B cell (primary cell): Measurements from ENCODE around the gene COMT. TPM values are rescaled to one million over a fixed set of nuclear protein-coding genes. Genes with fewer than 3 reads are reported as not detected.

Experiments used
- ATAC-seq: fragments of 200-7000 bp; cut with Tn5 transposase; one replicate; pipeline ENCODE4 v1.10.0; 2021; ENCODE audit warnings: low read depth, mild to moderate bottlenecking, moderate number of reproducible peaks, moderate library complexity
- CTCF ChIA-PET: fragments of 350-600 bp; sonication (Branson Sonifier 250); formaldehyde crosslinking; loops from one replicate; lab custom pipeline; 2021; ENCODE audit warnings: antibody characterized with exemption, inconsistent platforms; lab: Charles Lee
- POLR2A ChIA-PET: fragments of 350-600 bp; sonication (Branson Sonifier 250); formaldehyde crosslinking; loops from one replicate; lab custom pipeline; 2021; ENCODE audit warnings: antibody characterized with exemption; lab: Charles Lee
- DNase-seq: peaks from one replicate; pipeline ENCODE4 v3.0.0; 2013
- H2AFZ ChIP-seq: 2 replicates; pipeline ENCODE4 v1.6.1; 2012; ENCODE audit warnings: mild to moderate bottlenecking, low read depth, low read length; ENCODE audit not compliant: insufficient read depth, poor library complexity, severe bottlenecking
- H3K27ac ChIP-seq, 2 donors: 1 replicate in 1 of 2; 2 replicates in 1 of 2; pipeline ENCODE4 v1.5.1; 2012 to 2013; ENCODE audit warnings: low read length in 2 of 2, mild to moderate bottlenecking in 2 of 2, moderate library complexity in 1 of 2
- H3K27me3 ChIP-seq, 4 experiments: fragments of 200-600 bp in 1 of 4; sonication (generic) in 1 of 4; replicated peaks in 1 of 4; 1 replicate in 2 of 4; 2 replicates in 2 of 4; pipeline versions ENCODE4 v1.6.1 to v1.7.0; 2013 to 2016; ENCODE audit warnings: low read length in 3 of 4, mild to moderate bottlenecking in 2 of 4, mixed read lengths in 1 of 4, moderate library complexity in 1 of 4; ENCODE audit not compliant: insufficient read depth in 4 of 4, control insufficient read depth in 3 of 4; ENCODE audit errors: control extremely low read depth in 1 of 4
- H3K36me3 ChIP-seq, 2 experiments: replicated peaks in 1 of 2; 1 replicate in 1 of 2; 2 replicates in 1 of 2; pipeline versions ENCODE4 v1.6.1 to v1.7.1; 2013; ENCODE audit warnings: low read length in 1 of 2; ENCODE audit not compliant: insufficient read depth in 2 of 2, control insufficient read depth in 1 of 2; ENCODE audit errors: control extremely low read depth in 1 of 2, extremely low read depth in 1 of 2
- H3K4me1 ChIP-seq, 2 donors: fragments of 200-600 bp in 1 of 2; sonication (generic) in 1 of 2; 1 replicate in 1 of 2; 2 replicates in 1 of 2; pipeline versions ENCODE4 v1.5.1 to v1.6.1; 2013 to 2017; ENCODE audit warnings: low read length in 2 of 2; ENCODE audit not compliant: control insufficient read depth in 2 of 2, insufficient read depth in 2 of 2
- H3K4me2 ChIP-seq: replicated peaks from 2 replicates; pipeline ENCODE3; 2012; ENCODE audit warnings: mild to moderate bottlenecking, low read depth, low read length; ENCODE audit not compliant: poor library complexity, severe bottlenecking
- H3K4me3 ChIP-seq, 5 experiments: fragments of 200-600 bp in 1 of 5; sonication (generic) in 1 of 5; 1 replicate in 3 of 5; 2 replicates in 2 of 5; pipeline versions ENCODE4 v1.5.1 to v1.7.0; 2011 to 2016; ENCODE audit warnings: low read length in 4 of 5, mild to moderate bottlenecking in 4 of 5, low read depth in 2 of 5, control low read depth in 1 of 5, moderate library complexity in 1 of 5; ENCODE audit not compliant: insufficient read depth in 1 of 5; ENCODE audit errors: control extremely low read depth in 1 of 5, extremely low read depth in 1 of 5
- H3K79me2 ChIP-seq: fragments of 200-600 bp; sonication (generic); one replicate; pipeline ENCODE4 v1.6.0; 2016; ENCODE audit warnings: low read length; ENCODE audit not compliant: control insufficient read depth, insufficient read depth
- H3K9ac ChIP-seq: fragments of 200-600 bp; sonication (generic); 2 replicates; pipeline ENCODE4 v1.6.1; 2017; ENCODE audit warnings: mild to moderate bottlenecking, low read length, moderate library complexity
- H3K9me3 ChIP-seq, 3 donors: one replicate each; pipeline versions ENCODE4 v1.6.1 to v1.7.1; 2013; ENCODE audit warnings: low read length in 2 of 3; ENCODE audit not compliant: control insufficient read depth in 2 of 3, insufficient read depth in 1 of 3; ENCODE audit errors: control extremely low read depth in 1 of 3
- H4K20me1 ChIP-seq: 2 replicates; pipeline ENCODE4 v1.6.0; 2012; ENCODE audit warnings: mild to moderate bottlenecking, low read length; ENCODE audit not compliant: insufficient read depth, control insufficient read depth, poor library complexity, severe bottlenecking
- H3K27ac Mint-ChIP-seq: one replicate; pipeline ENCODE4 v1.8.0; 2021; ENCODE audit warnings: mixed read lengths
- H3K27me3 Mint-ChIP-seq: one replicate; pipeline ENCODE4 v1.8.0; 2021; ENCODE audit warnings: mixed read lengths
- H3K4me1 Mint-ChIP-seq: one replicate; pipeline ENCODE4 v1.8.0; 2021; ENCODE audit warnings: mixed read lengths
- H3K4me3 Mint-ChIP-seq: one replicate; pipeline ENCODE4 v1.8.0; 2021; ENCODE audit warnings: mixed read lengths
- H3K9me3 Mint-ChIP-seq: one replicate; pipeline ENCODE4 v1.8.0; 2022; ENCODE audit warnings: mixed read lengths; ENCODE audit not compliant: insufficient read depth
- EZH2 ChIP-seq: IDR thresholded peaks from 2 replicates; pipeline ENCODE4 v1.6.1; 2012; ENCODE audit warnings: borderline replicate concordance, low read depth, mild to moderate bottlenecking, moderate library complexity, low read length; ENCODE audit not compliant: insufficient read depth, poor library complexity, severe bottlenecking
- WGBS: methylation state at CpG from one replicate; pipeline ENCODE4 v1.1.5; 2013; ENCODE audit warnings: missing lambda C conversion rate; ENCODE audit not compliant: insufficient coverage; 5-methylcytosine and 5-hydroxymethylcytosine counted together
- intact Hi-C: fragments of 100-400 bp; cut with micrococcal nuclease; formaldehyde crosslinking; loops from one replicate; pipeline ENCODE4 v1.10.0; 2022
- polyA plus RNA-seq: library from polyadenylated mRNA; depleted of rRNA; stranded (reverse); fragments of >200 nt; gene quantifications from 2 replicates; pipeline ENCODE4 v1.2.3, GENCODE V29; 2012
- total RNA-seq, 2 donors: library from RNA; stranded (reverse); fragments of 120-200 nt in 1 of 2; gene quantifications; 1 replicate in 1 of 2; 2 replicates in 1 of 2; pipeline versions ENCODE4 v1.2.3 to v1.2.4, GENCODE V29; 2013 to 2022
- TF ChIP-seq, protein P1 (sequence below): fragments of 200-600 bp; IDR thresholded peaks from one replicate; pipeline ENCODE4 v1.8.0; 2022; ENCODE audit warnings: antibody characterized with exemption, mild to moderate bottlenecking

The COMT gene
- total and polyA plus RNA-seq, 2 donors (not counting 1 experiment from before 2014, with no cell fraction given) = 32.6 to 58.3 TPM

DNA sequence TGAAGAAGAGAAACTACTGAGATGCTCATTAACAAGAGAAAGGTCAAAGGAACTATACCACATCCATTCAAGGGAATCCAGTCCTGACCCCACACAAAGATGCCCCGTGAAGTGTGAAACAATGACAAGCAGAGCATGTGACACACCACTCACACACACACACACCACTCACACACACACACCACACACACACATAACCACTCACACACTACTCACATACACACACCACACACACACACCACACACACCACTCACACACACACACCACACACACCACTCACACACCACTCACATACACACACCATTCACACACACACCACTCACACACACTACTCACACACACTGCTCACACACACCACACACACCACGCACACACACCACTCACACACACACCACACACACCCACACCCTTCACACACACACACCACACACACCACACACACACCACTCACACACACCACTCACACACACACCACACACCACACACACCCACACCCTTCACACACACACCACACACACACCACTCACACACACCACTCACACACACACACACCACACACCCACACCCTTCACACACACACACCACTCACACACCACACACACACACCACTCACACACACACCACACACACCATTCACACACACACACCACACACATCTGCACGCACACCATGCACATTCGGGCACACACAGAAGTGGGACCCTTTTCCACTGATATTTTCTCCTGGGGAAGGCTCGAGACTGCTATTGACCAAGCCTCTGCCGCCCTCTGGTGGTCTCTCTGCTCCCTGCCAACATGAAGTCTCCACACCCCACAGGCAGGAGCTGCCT, 32.0 kb upstream of the COMT start:
- no peaks in the 10 kb centered on the region for H3K4me1 ChIP-seq
- TF ChIP-seq, protein P1, sequence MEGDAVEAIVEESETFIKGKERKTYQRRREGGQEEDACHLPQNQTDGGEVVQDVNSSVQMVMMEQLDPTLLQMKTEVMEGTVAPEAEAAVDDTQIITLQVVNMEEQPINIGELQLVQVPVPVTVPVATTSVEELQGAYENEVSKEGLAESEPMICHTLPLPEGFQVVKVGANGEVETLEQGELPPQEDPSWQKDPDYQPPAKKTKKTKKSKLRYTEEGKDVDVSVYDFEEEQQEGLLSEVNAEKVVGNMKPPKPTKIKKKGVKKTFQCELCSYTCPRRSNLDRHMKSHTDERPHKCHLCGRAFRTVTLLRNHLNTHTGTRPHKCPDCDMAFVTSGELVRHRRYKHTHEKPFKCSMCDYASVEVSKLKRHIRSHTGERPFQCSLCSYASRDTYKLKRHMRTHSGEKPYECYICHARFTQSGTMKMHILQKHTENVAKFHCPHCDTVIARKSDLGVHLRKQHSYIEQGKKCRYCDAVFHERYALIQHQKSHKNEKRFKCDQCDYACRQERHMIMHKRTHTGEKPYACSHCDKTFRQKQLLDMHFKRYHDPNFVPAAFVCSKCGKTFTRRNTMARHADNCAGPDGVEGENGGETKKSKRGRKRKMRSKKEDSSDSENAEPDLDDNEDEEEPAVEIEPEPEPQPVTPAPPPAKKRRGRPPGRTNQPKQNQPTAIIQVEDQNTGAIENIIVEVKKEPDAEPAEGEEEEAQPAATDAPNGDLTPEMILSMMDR = peak; percentile 75
- TF ChIP-seq EZH2 = no peak
- 60% methylated on average over 3 of the region's 6 CpGs for WGBS
- H3K27me3 ChIP-seq = no peaks in the 10 kb centered on the region
- peak; percentile 83 for DNase-seq
- POLR2A ChIA-PET = interaction anchor here (1.0 kb wide), 1 partner anchor 179 kb away, joined by 4 read pairs; no protein-coding TSS in a partner anchor
- no peaks in the 10 kb centered on the region for H3K27me3 Mint-ChIP-seq
- no peak overlapping the region for H3K4me3 ChIP-seq
- no peak overlapping the region for H2AFZ ChIP-seq
- H4K20me1 ChIP-seq = no peaks in the 10 kb centered on the region
- no peak overlapping the region for H3K27ac ChIP-seq
- H3K4me2 ChIP-seq = no peak overlapping the region
- H3K27ac Mint-ChIP-seq = no peak overlapping the region
- peaks cover 0 to 5% (median 4%) of the 10 kb centered on the region in 3 donors for H3K9me3 ChIP-seq
- intact Hi-C loops = loop anchor here (1.0 kb wide), 1 partner anchor 153 kb away; no protein-coding TSS in a partner anchor
- H3K36me3 ChIP-seq = peaks cover 1 to 36% of the 10 kb centered on the region in 2 experiments
- no peaks in the 10 kb centered on the region for H3K9me3 Mint-ChIP-seq
- peaks cover 1% of the 10 kb centered on the region for H3K4me1 Mint-ChIP-seq
- CTCF ChIA-PET = interaction anchor here (0.6 to 5.7 kb wide), 23 partner anchors 8 to 190 kb away, joined by 3 to 210 read pairs (median 4); partner anchors contain the start of gene GP1BB
- H3K4me3 Mint-ChIP-seq = no peak overlapping the region
- no peak overlapping the region for H3K9ac ChIP-seq
- no peaks in the 10 kb centered on the region for H3K79me2 ChIP-seq
- ATAC-seq = peak; percentile 88
